GM12873 (cell line): ENCODE measurements around the gene GTF3C5.

Experiments
- CTCF ChIP-seq: IDR thresholded peaks from 2 replicates; pipeline ENCODE4 v1.5.1; 2012; ENCODE audit warnings: low read depth, mild to moderate bottlenecking, moderate library complexity, low read length, control low read depth; ENCODE audit not compliant: insufficient read depth; ENCODE audit errors: missing control alignments

The GTF3C5 gene

GRCh38 chr9:133046196-133046899 is 15.6 kb downstream of the GTF3C5 start:
- no peak for TF ChIP-seq CTCF

- TF ChIP-seq CTCF: no peak
These were observed 16.1 kb downstream of the GTF3C5 start for GRCh38 chr9:133046900-133047295.

GRCh38 chr9:133048595-133048994 is 17.8 kb downstream of the GTF3C5 start:
- peak; percentile 50 for TF ChIP-seq CTCF

GRCh38 chr9:133049043-133049442 is 18.2 kb downstream of the GTF3C5 start:
- TF ChIP-seq CTCF: no peak

GRCh38 chr9:133050142-133050541 is 19.3 kb downstream of the GTF3C5 start:
- TF ChIP-seq CTCF: no peak

GRCh38 chr9:133050781-133051180 is 20.0 kb downstream of the GTF3C5 start:
- TF ChIP-seq CTCF: no peak

GRCh38 chr9:133051281-133051900 is 20.6 kb downstream of the GTF3C5 start:
- TF ChIP-seq CTCF: no peak
